Upper lobe of left lung (tissue), 6 donors: ENCODE data around the gene RNF123. TPM values are rescaled to one million over a fixed set of nuclear protein-coding genes. Genes with fewer than 3 reads are reported as not detected.

ENCODE experiments used
- ATAC-seq, 2 donors: fragments of 200-7000 bp; cut with Tn5 transposase; one replicate each; pipeline ENCODE4 v1.9.1; 2022; ENCODE audit warnings: mild to moderate bottlenecking in 2 of 2, moderate library complexity in 2 of 2; ENCODE audit not compliant: low FRiP score in 2 of 2
- DNase-seq, 2 donors: peaks; one replicate each; pipeline ENCODE4 v3.0.0-alpha.2; 2019 to 2020
- H3K27ac ChIP-seq, 4 donors: fragments of 200-600 bp; sonication (generic); one replicate each; pipeline ENCODE4 v1.5.1; 2016 to 2019
- H3K27me3 ChIP-seq, 4 donors: fragments of 200-600 bp; sonication (generic); one replicate each; pipeline ENCODE4 v1.5.1; 2017 to 2019
- H3K36me3 ChIP-seq, 4 donors: fragments of 200-600 bp; sonication (generic); one replicate each; pipeline ENCODE4 v1.5.1; 2016 to 2019
- H3K4me1 ChIP-seq, 4 donors: fragments of 200-600 bp; sonication (generic); one replicate each; pipeline ENCODE4 v1.5.1; 2018 to 2019
- H3K4me3 ChIP-seq, 4 donors: fragments of 200-600 bp; sonication (generic); one replicate each; pipeline ENCODE4 v1.5.1; 2017 to 2019; ENCODE audit warnings: mild to moderate bottlenecking in 2 of 4, moderate library complexity in 1 of 4
- H3K9me3 ChIP-seq, 4 donors: fragments of 200-600 bp; sonication (generic); one replicate each; pipeline ENCODE4 v1.5.1; 2018 to 2019
- CTCF ChIP-seq, 6 experiments: fragments of 450-650 bp in 4 of 6; fragments of 200-600 bp in 2 of 6; sonication (generic) in 2 of 6; IDR thresholded peaks; one replicate each; pipeline ENCODE4 v1.5.1; 2016 to 2019; ENCODE audit warnings: antibody characterized with exemption in 6 of 6
- EP300 ChIP-seq, 4 donors: sonication (generic); formaldehyde crosslinking; IDR thresholded peaks; one replicate each; pipeline ENCODE4 v1.5.1; 2017; ENCODE audit warnings: antibody characterized with exemption in 4 of 4, control low read depth in 2 of 4
- POLR2A ChIP-seq, 4 donors: fragments of 450-650 bp; IDR thresholded peaks; one replicate each; pipeline ENCODE4 v1.5.1; 2016 to 2017; ENCODE audit warnings: antibody characterized with exemption in 4 of 4, mild to moderate bottlenecking in 2 of 4
- POLR2AphosphoS5 ChIP-seq, 2 donors: sonication (generic); formaldehyde crosslinking; IDR thresholded peaks; one replicate each; pipeline ENCODE4 v1.5.1; 2017; ENCODE audit warnings: antibody characterized with exemption in 2 of 2
- WGBS, 2 donors: methylation state at CpG; one replicate each; pipeline ENCODE4 v1.1.5; 2017 to 2018; 5-methylcytosine and 5-hydroxymethylcytosine counted together
- small RNA-seq, 4 donors: library from RNA; depleted of rRNA; stranded (forward); fragments of <200 nt; gene quantifications; one replicate each; pipeline ENCODE3, GENCODE V24; 2016
- total RNA-seq, 6 donors: library from RNA; depleted of rRNA in 4 of 6; stranded (reverse); fragments of >200 nt in 4 of 6; gene quantifications; one replicate each; pipeline versions ENCODE4 v1.1.0 to v1.2.1, GENCODE V29; 2016 to 2021
- donor health status: DM: no; HTN: no; CAD: no; lungs with moderate emphysema.
- donor health status: DM: no; HTN: yes; CAD: no; lungs with severe emphysema.

The RNF123 gene
- total RNA-seq, 6 donors from 2014 or later, result 14.2 to 71.2 (median 42.2) TPM

- DNase-seq (no peak), ATAC-seq (no peak)
- Histone ChIP-seq H3K27ac (no peak overlapping the region), H3K4me3 (no peak overlapping the region), H3K27me3 (no peaks in the 10 kb centered on the region), H3K36me3 (no peaks in the 10 kb centered on the region), H3K4me1 (peaks cover 0 to 5% (median 0%) of the 10 kb centered on the region in 4 donors), H3K9me3 (no peaks in the 10 kb centered on the region)
- TF ChIP-seq POLR2A (IDR thresholded peaks at IDR 0.05) (no peak), POLR2AphosphoS5 (IDR thresholded peaks at IDR 0.05) (no peak), EP300 (IDR thresholded peaks at IDR 0.05) (no peak), CTCF (IDR thresholded peaks at IDR 0.05) (no peak)
- WGBS, 2 donors, result 69 to 81% methylated on average over 3 of the region's 3 CpGs
These were observed 80.0 kb downstream of the RNF123 start for GRCh38 chr3:49769286-49769915.

GRCh38 chr3:49769926-49770325 is 80.6 kb downstream of the RNF123 start:
- no peaks in the 10 kb centered on the region for H3K9me3 ChIP-seq
- no peaks in the 10 kb centered on the region for H3K27me3 ChIP-seq
- TF ChIP-seq POLR2A (IDR thresholded peaks at IDR 0.05) (no peak), EP300 (IDR thresholded peaks at IDR 0.05) (no peak), CTCF (IDR thresholded peaks at IDR 0.05) (no peak), POLR2AphosphoS5 (IDR thresholded peaks at IDR 0.05) (no peak)
- H3K4me3 ChIP-seq, result no peak overlapping the region
- H3K27ac ChIP-seq, result no peak overlapping the region
- no peak for DNase-seq
- no peak for ATAC-seq
- H3K36me3 ChIP-seq, result no peaks in the 10 kb centered on the region
- H3K4me1 ChIP-seq, result peaks cover 0 to 5% (median 0%) of the 10 kb centered on the region in 4 donors

Small RNA genes lying within 50 kb of the gene (small RNA-seq; reads per million reads assigned to genes)
- gene AMIGO3 (0 reads per million in 4 donors), gene COX6CP14 (0 reads per million in 4 donors)

Other genes starting within 250 kb of the RNF123 start
- gene DAG1, start 219.3 kb upstream of the RNF123 start, total RNA-seq, result 100 to 1,000 TPM in 1 of 6 donors, 10 to 100 TPM in 5; 22.0 to 104 (median 73.5) TPM
- gene BSN, start 135.1 kb upstream of the RNF123 start, total RNA-seq, result 1 to 10 TPM in 2 of 6 donors, under 1 TPM in 4; 0.39 to 1.1 (median 0.72) TPM
- 100 to 1,000 TPM in 1 of 6 donors, 10 to 100 TPM in 5; 54.7 to 104 (median 92.8) TPM for gene APEH, start 15.2 kb upstream of the RNF123 start, total RNA-seq
- gene MST1, start 83 bp upstream of the RNF123 start, total RNA-seq, result 10 to 100 TPM in 5 of 6 donors, 1 to 10 TPM in 1; 8.9 to 58.7 (median 18.1) TPM
- gene AMIGO3, start 30.1 kb downstream of the RNF123 start, total RNA-seq, result 1 to 10 TPM in 4 of 6 donors, under 1 TPM in 2; 0.13 to 3.2 (median 1.9) TPM
- 10 to 100 TPM; 17.8 to 45.8 (median 41.3) TPM for gene GMPPB, start 34.4 kb downstream of the RNF123 start, total RNA-seq
- 10 to 100 TPM; 42.0 to 63.9 (median 49.7) TPM for gene IP6K1, start 97.0 kb downstream of the RNF123 start, total RNA-seq
- 10 to 100 TPM in 1 of 6 donors, 1 to 10 TPM in 4, under 1 TPM in 1; 0.66 to 21.9 (median 7.0) TPM for gene CDHR4, start 110.3 kb downstream of the RNF123 start, total RNA-seq
- gene INKA1, start 113.7 kb downstream of the RNF123 start, total RNA-seq, result 10 to 100 TPM in 2 of 6 donors, 1 to 10 TPM in 4; 5.0 to 13.6 (median 7.4) TPM
- 100 to 1,000 TPM in 4 of 6 donors, 10 to 100 TPM in 2; 58.8 to 330 (median 118) TPM for gene UBA7, start 124.4 kb downstream of the RNF123 start, total RNA-seq
- 1 to 10 TPM; 1.4 to 9.4 (median 3.5) TPM for gene TRAIP, start 167.0 kb downstream of the RNF123 start, total RNA-seq
- gene CAMKV, start 180.3 kb downstream of the RNF123 start, total RNA-seq, result under 1 TPM in 1 of 6 donors, not detected in 5; 0.43 TPM
- gene MST1R, start 214.3 kb downstream of the RNF123 start, total RNA-seq, result 10 to 100 TPM; 24.5 to 97.4 (median 36.4) TPM
- 10 to 100 TPM in 5 of 6 donors, 1 to 10 TPM in 1; 8.0 to 28.3 (median 15.0) TPM for gene MON1A, start 240.3 kb downstream of the RNF123 start, total RNA-seq